Activated CD4-positive, alpha-beta memory T cell treated with anti-CD3 and anti-CD28 coated beads, Interleukin-2, amount 10 ng/mL, durations not matched to agents 7 days and 5 days (primary cell): ENCODE results near the gene CATSPERB. TPM values are rescaled to one million over a fixed set of nuclear protein-coding genes. Genes with fewer than 3 reads are reported as not detected.

ENCODE experiments used
- CTCF ChIA-PET: fragments of 350-600 bp; sonication (Branson Sonifier 250); formaldehyde crosslinking; loops from one replicate; lab custom pipeline; 2021; ENCODE audit warnings: antibody characterized with exemption, inconsistent platforms; lab: Charles Lee
- POLR2A ChIA-PET: fragments of 350-600 bp; sonication (Branson Sonifier 250); formaldehyde crosslinking; loops from one replicate; lab custom pipeline; 2021; ENCODE audit warnings: antibody characterized with exemption; lab: Charles Lee
- DNase-seq: peaks from one replicate; pipeline ENCODE4 v3.0.0-alpha.2; 2020
- H3K27ac Mint-ChIP-seq: one replicate; pipeline ENCODE4 v1.8.0; 2021; ENCODE audit warnings: mild to moderate bottlenecking, mixed read lengths
- H3K27me3 Mint-ChIP-seq: one replicate; pipeline ENCODE4 v1.8.0; 2021; ENCODE audit warnings: mixed read lengths
- H3K36me3 Mint-ChIP-seq: one replicate; pipeline ENCODE4 v1.8.0; 2021; ENCODE audit warnings: low read depth, mixed read lengths
- H3K4me1 Mint-ChIP-seq: one replicate; pipeline ENCODE4 v1.8.0; 2021; ENCODE audit warnings: mixed read lengths
- H3K4me3 Mint-ChIP-seq: one replicate; pipeline ENCODE4 v1.8.0; 2021; ENCODE audit warnings: mild to moderate bottlenecking, mixed read lengths
- H3K9me3 Mint-ChIP-seq: one replicate; pipeline ENCODE4 v1.8.0; 2021; ENCODE audit warnings: mixed read lengths
- total RNA-seq, 2 experiments: library from RNA; stranded (reverse); gene quantifications; one replicate each; pipeline ENCODE4 v1.2.3, GENCODE V29; 2021

The CATSPERB gene, protein sequence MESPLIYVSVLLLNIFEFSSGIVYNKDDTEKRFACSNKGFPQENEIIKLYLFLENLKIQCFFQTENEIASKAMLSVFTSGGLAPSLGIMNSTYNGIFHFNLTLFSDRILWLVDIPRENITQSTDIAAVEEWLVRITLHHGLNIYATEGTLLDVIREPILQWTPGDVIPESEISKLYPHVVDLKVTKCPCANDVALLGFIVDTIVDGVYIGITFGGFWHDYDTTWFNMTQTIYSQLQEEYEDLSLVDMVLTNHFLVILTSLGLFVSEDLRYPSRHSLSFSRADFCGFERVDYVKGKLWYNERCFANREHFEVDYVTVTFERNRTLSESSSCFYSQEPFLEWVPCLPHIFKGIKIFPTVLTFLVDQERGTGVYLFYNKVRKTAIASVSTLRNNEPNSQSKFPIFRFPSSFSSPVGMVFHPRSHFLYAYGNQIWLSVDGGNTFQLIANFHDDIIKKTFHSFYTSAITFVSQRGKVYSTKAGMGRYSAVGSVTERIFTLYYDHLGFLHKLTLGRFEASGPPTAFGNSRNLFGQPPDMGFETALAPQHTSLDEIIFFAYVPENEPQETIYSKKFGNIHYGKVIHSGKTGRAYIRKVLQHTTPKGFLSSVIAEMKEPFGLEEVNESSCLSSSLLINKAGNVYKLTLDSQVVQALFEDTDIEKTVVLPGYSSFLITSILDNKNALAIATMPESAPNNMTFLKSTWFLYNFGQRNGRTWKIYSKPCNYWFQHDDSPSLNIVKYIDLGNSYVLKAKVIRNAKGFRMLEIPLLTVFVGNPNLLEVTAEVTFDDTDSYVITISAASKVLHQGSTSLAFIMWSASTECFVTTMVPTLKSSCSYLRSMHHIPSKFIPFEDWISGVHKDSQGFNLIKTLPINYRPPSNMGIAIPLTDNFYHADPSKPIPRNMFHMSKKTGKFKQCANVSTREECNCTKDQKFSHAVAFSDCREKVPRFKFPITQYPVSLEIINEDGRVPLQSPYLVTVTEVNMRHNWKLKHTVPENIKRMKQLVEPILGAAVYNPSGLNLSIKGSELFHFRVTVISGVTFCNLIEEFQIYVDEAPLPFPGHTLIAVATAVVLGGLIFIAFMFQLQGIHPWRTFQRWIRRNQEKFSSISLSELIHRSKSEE
- 1 to 10 TPM; 1.8 to 2.5 TPM for total RNA-seq

- Mint-ChIP-seq H3K9me3 (no peaks in the 10 kb centered on the region), H3K4me3 (no peak within 1 kb of the TSS), H3K27ac (no peak within 1 kb of the TSS), H3K36me3 (no peaks in the 10 kb centered on the region), H3K4me1 (no peaks in the 10 kb centered on the region), H3K27me3 (no peaks in the 10 kb centered on the region)
- POLR2A ChIA-PET = no interaction called here
- no peak for DNase-seq
- CTCF ChIA-PET = no interaction called here
Measured at GRCh38 chr14:91731986-91732385, at the start of gene CATSPERB. TSS of gene CATSPERB (minus strand) at chr14:91732086. CDS start at chr14:91729479, 2,607 bp downstream.

- ChIA-PET CTCF (interaction anchor here (0.9 to 1.9 kb wide), 2 partner anchors 11 to 131 kb away, joined by 3 to 6 read pairs; no protein-coding TSS in a partner anchor), POLR2A (interaction anchor here (1.5 kb wide), 1 partner anchor 259 kb away, joined by 3 read pairs; no protein-coding TSS in a partner anchor)
- H3K4me3 Mint-ChIP-seq = no peak overlapping the region
- peaks cover 57% of the 10 kb centered on the region for H3K36me3 Mint-ChIP-seq
- no peaks in the 10 kb centered on the region for H3K4me1 Mint-ChIP-seq
- H3K27ac Mint-ChIP-seq = no peak overlapping the region
- H3K27me3 Mint-ChIP-seq = no peaks in the 10 kb centered on the region
- no peak for DNase-seq
- no peaks in the 10 kb centered on the region for H3K9me3 Mint-ChIP-seq
Measured at GRCh38 chr14:91780452-91780851, 48.6 kb upstream of the CATSPERB start.

- Mint-ChIP-seq H3K4me1 (peaks cover 7% of the 10 kb centered on the region), H3K4me3 (no peak overlapping the region), H3K9me3 (no peaks in the 10 kb centered on the region), H3K27ac (no peak overlapping the region), H3K27me3 (no peaks in the 10 kb centered on the region), H3K36me3 (peaks cover 40% of the 10 kb centered on the region)
- no peak for DNase-seq
- ChIA-PET CTCF (no interaction called here), POLR2A (no interaction called here)
Measured at GRCh38 chr14:91778217-91778616, 46.3 kb upstream of the CATSPERB start.

DNA sequence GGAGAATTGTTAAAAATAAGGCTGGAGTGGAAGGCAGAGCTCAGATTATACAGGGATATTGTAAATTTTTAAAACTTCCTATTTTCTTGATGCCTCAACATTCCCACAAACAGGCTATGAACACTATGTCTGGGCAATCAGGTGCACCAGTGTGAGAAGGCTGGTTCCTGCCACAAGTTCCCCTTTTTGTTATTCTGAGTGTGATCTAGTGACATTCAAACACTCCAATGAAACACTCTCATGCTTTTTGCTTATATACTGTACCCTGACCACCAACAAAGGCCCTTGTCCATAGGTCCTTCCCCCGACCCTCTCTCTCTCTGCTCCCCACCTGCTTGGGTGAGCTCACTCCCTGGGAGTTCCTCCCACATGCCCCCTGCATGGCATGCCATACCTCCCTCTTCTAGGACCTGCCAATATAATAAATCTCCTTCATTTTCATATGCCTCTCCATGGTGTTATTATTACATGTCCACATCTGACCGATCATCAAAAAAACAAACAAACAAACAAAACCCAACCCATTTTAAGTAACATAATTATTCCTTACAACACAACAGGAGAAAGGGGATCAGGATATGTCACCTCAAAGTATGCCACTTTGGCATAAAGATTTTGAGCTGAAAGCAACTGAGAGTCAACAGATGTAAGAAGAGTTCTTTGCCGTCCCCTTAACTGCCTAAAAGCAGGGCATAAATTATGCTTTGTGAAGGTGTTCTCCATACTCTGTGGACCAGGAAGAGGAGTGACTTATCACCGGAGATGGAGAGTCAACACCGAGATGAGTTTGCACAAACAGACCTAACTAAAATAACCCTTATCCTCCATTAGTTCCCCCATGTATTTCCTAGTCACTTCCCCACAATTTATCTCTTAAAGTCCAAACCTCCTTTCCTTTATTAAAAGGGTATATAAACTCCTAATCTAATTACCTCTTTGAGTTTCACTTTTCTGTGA is 42.5 kb upstream of the CATSPERB start:
- peaks cover 20% of the 10 kb centered on the region for H3K36me3 Mint-ChIP-seq
- ChIA-PET POLR2A (no interaction called here), CTCF (interaction anchor here (1.4 kb wide), 1 partner anchor 137 kb away, joined by 3 read pairs; no protein-coding TSS in a partner anchor)
- H3K9me3 Mint-ChIP-seq = no peaks in the 10 kb centered on the region
- DNase-seq = no peak
- H3K27me3 Mint-ChIP-seq = no peaks in the 10 kb centered on the region
- H3K4me3 Mint-ChIP-seq = no peak overlapping the region
- peaks cover 7% of the 10 kb centered on the region for H3K4me1 Mint-ChIP-seq
- H3K27ac Mint-ChIP-seq = no peak overlapping the region

DNA sequence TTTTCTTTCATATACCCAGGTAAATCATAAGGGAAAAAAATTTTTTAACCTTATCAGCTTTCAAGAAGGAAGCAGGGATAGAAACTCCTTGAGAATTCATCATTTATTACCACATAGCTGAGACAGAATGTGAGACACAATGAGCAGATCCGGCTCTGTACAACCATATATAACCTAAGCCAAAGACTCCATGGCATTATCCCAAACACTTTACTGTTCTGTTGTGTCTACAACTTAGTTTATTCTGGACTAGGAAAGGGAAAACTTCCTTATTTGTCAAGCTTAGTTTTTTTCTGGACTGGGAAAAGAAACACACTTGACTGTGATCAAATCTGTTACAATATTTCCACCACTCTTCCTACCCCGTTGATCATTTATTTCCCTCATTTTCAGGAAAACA is 38.3 kb upstream of the CATSPERB start:
- Mint-ChIP-seq H3K4me1 (peaks cover 7% of the 10 kb centered on the region), H3K36me3 (peaks cover 9% of the 10 kb centered on the region), H3K9me3 (no peaks in the 10 kb centered on the region), H3K27me3 (no peaks in the 10 kb centered on the region), H3K4me3 (no peak overlapping the region), H3K27ac (no peak overlapping the region)
- ChIA-PET POLR2A (no interaction called here), CTCF (interaction anchor here (1.0 to 1.3 kb wide), 2 partner anchors 14 to 227 kb away, joined by 3 to 4 read pairs; no protein-coding TSS in a partner anchor)
- DNase-seq = no peak

- DNase-seq = no peak
- Mint-ChIP-seq H3K4me3 (no peak overlapping the region), H3K4me1 (no peaks in the 10 kb centered on the region), H3K36me3 (peaks cover 36% of the 10 kb centered on the region), H3K27ac (no peak overlapping the region), H3K9me3 (peaks cover 6% of the 10 kb centered on the region), H3K27me3 (no peaks in the 10 kb centered on the region)
- ChIA-PET CTCF (no interaction called here), POLR2A (no interaction called here)
Measured at GRCh38 chr14:91755570-91756295, 23.8 kb upstream of the CATSPERB start.

GRCh38 chr14:91754819-91755218 is 22.9 kb upstream of the CATSPERB start:
- POLR2A ChIA-PET = no interaction called here
- peaks cover 27% of the 10 kb centered on the region for H3K36me3 Mint-ChIP-seq

GRCh38 chr14:91754185-91754584 is 22.3 kb upstream of the CATSPERB start:
- no peak for DNase-seq
- Mint-ChIP-seq H3K4me1 (no peaks in the 10 kb centered on the region), H3K9me3 (no peaks in the 10 kb centered on the region), H3K36me3 (peaks cover 21% of the 10 kb centered on the region), H3K27me3 (no peaks in the 10 kb centered on the region), H3K4me3 (no peak overlapping the region), H3K27ac (no peak overlapping the region)
- CTCF ChIA-PET = no interaction called here
- POLR2A ChIA-PET = interaction anchor here (0.8 kb wide), 1 partner anchor 10 kb away, joined by 3 read pairs; no protein-coding TSS in a partner anchor

More at GRCh38 chr14:91754819-91755218, 22.9 kb upstream of the CATSPERB start:
- H3K27ac Mint-ChIP-seq = no peak overlapping the region
- DNase-seq = no peak
- H3K27me3 Mint-ChIP-seq = no peaks in the 10 kb centered on the region
- H3K4me1 Mint-ChIP-seq = no peaks in the 10 kb centered on the region
- no peaks in the 10 kb centered on the region for H3K9me3 Mint-ChIP-seq
- H3K4me3 Mint-ChIP-seq = no peak overlapping the region
- CTCF ChIA-PET = no interaction called here

DNA sequence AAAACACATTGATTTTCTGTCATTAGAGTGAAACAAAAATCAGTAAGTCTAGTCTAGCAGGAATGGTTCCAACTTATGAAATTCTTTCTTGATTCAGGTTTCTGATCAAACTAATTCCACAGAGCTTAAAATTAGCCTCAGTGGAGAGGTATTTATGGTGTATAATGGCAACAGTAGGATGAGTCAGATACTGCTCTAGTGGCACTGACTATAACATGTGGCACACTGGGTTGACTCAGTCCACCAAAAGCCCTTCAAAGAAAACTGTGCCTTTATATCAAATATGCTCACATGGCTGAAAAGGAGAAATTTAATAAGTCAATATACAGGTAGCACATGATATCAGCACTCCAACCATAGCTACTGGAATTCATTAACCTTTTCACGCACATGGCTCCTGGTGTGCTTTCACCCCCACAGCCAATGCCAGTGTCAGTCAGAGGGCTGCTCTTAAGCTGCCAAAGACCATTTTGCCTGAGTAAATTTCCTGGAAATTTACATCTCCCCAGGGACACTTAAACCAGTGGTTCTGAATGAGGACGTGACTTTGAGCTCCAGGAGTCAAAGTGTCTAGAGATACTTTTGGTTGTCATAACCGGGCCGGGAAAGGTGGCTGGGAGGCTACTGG is 21.7 kb upstream of the CATSPERB start:
- POLR2A ChIA-PET = interaction anchor here (0.8 kb wide), 1 partner anchor 9 kb away, joined by 3 read pairs; no protein-coding TSS in a partner anchor
- Mint-ChIP-seq H3K27me3 (no peaks in the 10 kb centered on the region), H3K4me3 (no peak overlapping the region), H3K9me3 (no peaks in the 10 kb centered on the region), H3K36me3 (peaks cover 20% of the 10 kb centered on the region), H3K27ac (no peak overlapping the region), H3K4me1 (no peaks in the 10 kb centered on the region)
- CTCF ChIA-PET = interaction anchor here (0.6 kb wide), 1 partner anchor 319 kb away, joined by 4 read pairs; no protein-coding TSS in a partner anchor
- no peak for DNase-seq

- Mint-ChIP-seq H3K9me3 (no peaks in the 10 kb centered on the region), H3K4me3 (no peak overlapping the region), H3K27me3 (no peaks in the 10 kb centered on the region), H3K36me3 (peaks cover 13% of the 10 kb centered on the region), H3K27ac (no peak overlapping the region), H3K4me1 (no peaks in the 10 kb centered on the region)
- ChIA-PET POLR2A (no interaction called here), CTCF (interaction anchor here (0.6 kb wide), 1 partner anchor 319 kb away, joined by 4 read pairs; no protein-coding TSS in a partner anchor)
- no peak for DNase-seq
Measured at GRCh38 chr14:91752961-91753360, 21.1 kb upstream of the CATSPERB start.

- ChIA-PET CTCF (interaction anchor here (2.0 kb wide), 1 partner anchor 159 kb away, joined by 4 read pairs; no protein-coding TSS in a partner anchor), POLR2A (no interaction called here)
- no peaks in the 10 kb centered on the region for H3K4me1 Mint-ChIP-seq
- no peaks in the 10 kb centered on the region for H3K27me3 Mint-ChIP-seq
- H3K36me3 Mint-ChIP-seq = peaks cover 10% of the 10 kb centered on the region
- no peak for DNase-seq
- no peaks in the 10 kb centered on the region for H3K9me3 Mint-ChIP-seq
- H3K27ac Mint-ChIP-seq = no peak overlapping the region
- H3K4me3 Mint-ChIP-seq = no peak overlapping the region
Measured at GRCh38 chr14:91751719-91752118, 19.8 kb upstream of the CATSPERB start.
